Peyer's patch (tissue), 4 donors: ENCODE measurements around the gene LSM12.

Experiments used
- CTCF ChIP-seq, 6 experiments: fragments of 450-650 bp in 4 of 6; fragments of 200-600 bp in 2 of 6; sonication (generic) in 1 of 6; IDR thresholded peaks; one replicate each; pipeline ENCODE4 v1.5.1; 2017 to 2019; ENCODE audit warnings: antibody characterized with exemption in 6 of 6, mild to moderate bottlenecking in 3 of 6, moderate library complexity in 1 of 6
- POLR2A ChIP-seq, 2 donors: fragments of 450-650 bp; IDR thresholded peaks; one replicate each; pipeline ENCODE4 v1.5.1; 2017; ENCODE audit warnings: antibody characterized with exemption in 2 of 2, mild to moderate bottlenecking in 2 of 2, moderate library complexity in 2 of 2

- TF ChIP-seq CTCF (IDR thresholded peaks at IDR 0.05): no peak
- no peak for TF ChIP-seq POLR2A (IDR thresholded peaks at IDR 0.05)
These were observed 60.2 kb downstream of the LSM12 start for GRCh38 chr17:44006272-44006597.
